Adrenal gland (tissue), 5 donors: ENCODE data around the gene CHM.

Experiments used
- CTCF ChIP-seq, 6 experiments: fragments of 450-650 bp in 4 of 6; fragments of 200-600 bp in 2 of 6; sonication (generic) in 1 of 6; IDR thresholded peaks; 1 replicate in 5 of 6; 2 replicates in 1 of 6; pipeline versions ENCODE4 v1.5.1 to v1.8.0; 2016 to 2021; ENCODE audit warnings: antibody characterized with exemption in 6 of 6, mild to moderate bottlenecking in 2 of 6, moderate library complexity in 1 of 6
- POLR2A ChIP-seq, 2 donors: fragments of 450-650 bp; IDR thresholded peaks; one replicate each; pipeline ENCODE4 v1.6.1; 2017; ENCODE audit warnings: antibody characterized with exemption in 2 of 2, mild to moderate bottlenecking in 2 of 2, moderate library complexity in 1 of 2
- donor health status: DM: no; HTN: no; CAD: no.

- TF ChIP-seq POLR2A (IDR thresholded peaks at IDR 0.05) (no peak), CTCF (IDR thresholded peaks at IDR 0.05) (no peak)
These were observed 176.8 kb downstream of the CHM start for GRCh38 chrX:85870585-85870984.
